ENCODE data around the gene PHC2.

DNA sequence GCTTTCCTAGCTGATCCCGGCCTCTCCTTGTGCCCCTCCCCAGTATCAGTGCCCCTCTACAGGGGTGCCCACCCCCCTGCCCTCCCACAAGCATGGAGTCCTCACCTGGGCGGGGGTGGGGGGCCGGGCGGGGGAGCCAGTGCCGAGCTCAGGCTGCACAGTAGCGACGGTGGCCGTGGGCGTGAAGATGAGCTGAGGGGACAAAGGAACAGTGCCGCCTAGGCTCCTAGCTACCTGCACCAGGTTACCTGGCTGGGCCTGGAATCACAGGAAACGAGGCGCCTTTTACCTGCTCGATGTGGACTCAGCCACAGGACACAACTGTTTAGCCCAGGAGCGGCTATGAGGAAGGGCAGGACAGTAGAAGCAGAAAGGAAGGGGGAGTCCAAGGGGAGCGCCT lies 62.5 kb downstream of the PHC2 start:
- TF ChIP-seq POLR2A (IDR thresholded peaks at IDR 0.05; ENCODE audit: extremely low read depth, insufficient read length) (no peak), MYC (IDR thresholded peaks at IDR 0.05; ENCODE audit: low read depth, low read length) (no peak)
- TF ChIP-seq, protein P1, sequence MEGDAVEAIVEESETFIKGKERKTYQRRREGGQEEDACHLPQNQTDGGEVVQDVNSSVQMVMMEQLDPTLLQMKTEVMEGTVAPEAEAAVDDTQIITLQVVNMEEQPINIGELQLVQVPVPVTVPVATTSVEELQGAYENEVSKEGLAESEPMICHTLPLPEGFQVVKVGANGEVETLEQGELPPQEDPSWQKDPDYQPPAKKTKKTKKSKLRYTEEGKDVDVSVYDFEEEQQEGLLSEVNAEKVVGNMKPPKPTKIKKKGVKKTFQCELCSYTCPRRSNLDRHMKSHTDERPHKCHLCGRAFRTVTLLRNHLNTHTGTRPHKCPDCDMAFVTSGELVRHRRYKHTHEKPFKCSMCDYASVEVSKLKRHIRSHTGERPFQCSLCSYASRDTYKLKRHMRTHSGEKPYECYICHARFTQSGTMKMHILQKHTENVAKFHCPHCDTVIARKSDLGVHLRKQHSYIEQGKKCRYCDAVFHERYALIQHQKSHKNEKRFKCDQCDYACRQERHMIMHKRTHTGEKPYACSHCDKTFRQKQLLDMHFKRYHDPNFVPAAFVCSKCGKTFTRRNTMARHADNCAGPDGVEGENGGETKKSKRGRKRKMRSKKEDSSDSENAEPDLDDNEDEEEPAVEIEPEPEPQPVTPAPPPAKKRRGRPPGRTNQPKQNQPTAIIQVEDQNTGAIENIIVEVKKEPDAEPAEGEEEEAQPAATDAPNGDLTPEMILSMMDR (IDR thresholded peaks at IDR 0.05; ENCODE audit: low read depth, low read length), result no peak

All from NB4 (cell line).